Measurements from ENCODE around the gene CYRIA. TPM values are rescaled to one million over a fixed set of nuclear protein-coding genes. Genes with fewer than 3 reads are reported as not detected.

The CYRIA gene
- total RNA-seq, 4 donors from 2014 or later, result 33.6 to 79.0 (median 50.0) TPM

- TF ChIP-seq POLR2A (IDR thresholded peaks at IDR 0.05), result no peak
- TF ChIP-seq CTCF (IDR thresholded peaks at IDR 0.05), result no peak
- intact Hi-C loops (cut with DNase I), result loop anchor here (5.0 kb wide), 1 partner anchor 35 kb away; no protein-coding TSS in a partner anchor
- peak overlapping the region; percentile 34 to 90 (median 84) for H3K27ac ChIP-seq
- peaks cover 84 to 100% of the 10 kb centered on the region in 2 donors for H3K4me1 ChIP-seq
- H3K4me3 ChIP-seq (replicated peaks in 1 of 3), result no peak overlapping the region
- H3K9me3 ChIP-seq, result no peaks in the 10 kb centered on the region
- WGBS, 2 donors, result 73 to 76% methylated on average over 4 of the region's 4 CpGs
- no peak for DNase-seq
- H3K36me3 ChIP-seq, result peaks cover 6 to 9% of the 10 kb centered on the region in 2 donors
- no peaks in the 10 kb centered on the region for H3K27me3 ChIP-seq
These were observed 43.1 kb downstream of the CYRIA start for GRCh38 chr2:16622399-16622968.

GRCh38 chr2:16621316-16621715 is 44.3 kb downstream of the CYRIA start:
- H3K4me1 ChIP-seq, result peaks cover 84 to 100% of the 10 kb centered on the region in 2 donors
- no peak overlapping the region for H3K4me3 ChIP-seq (replicated peaks in 1 of 3)
- H3K9me3 ChIP-seq, result no peaks in the 10 kb centered on the region
- TF ChIP-seq POLR2A (IDR thresholded peaks at IDR 0.05), result no peak
- TF ChIP-seq CTCF (IDR thresholded peaks at IDR 0.05), result no peak
- DNase-seq, result no peak
- intact Hi-C loops (cut with DNase I), result loop anchor here (5.0 kb wide), 1 partner anchor 36 kb away; no protein-coding TSS in a partner anchor
- WGBS, 2 donors, result 93 to 98% methylated on average over 4 of the region's 4 CpGs
- H3K27me3 ChIP-seq, result no peaks in the 10 kb centered on the region
- H3K27ac ChIP-seq, result peak overlapping the region; percentile 56 to 90 (median 84)
- H3K36me3 ChIP-seq, result peaks cover 6 to 9% of the 10 kb centered on the region in 2 donors

GRCh38 chr2:16620590-16620989 is 45.0 kb downstream of the CYRIA start:
- intact Hi-C loops (cut with DNase I), result loop anchor here (5.0 kb wide), 1 partner anchor 37 kb away; no protein-coding TSS in a partner anchor
- Histone ChIP-seq H3K4me3 (replicated peaks in 1 of 3) (no peak overlapping the region), H3K27ac (peak overlapping the region; percentile 56 to 90 (median 84)), H3K36me3 (peaks cover 6 to 9% of the 10 kb centered on the region in 2 donors), H3K9me3 (no peaks in the 10 kb centered on the region), H3K4me1 (peaks cover 84 to 100% of the 10 kb centered on the region in 2 donors), H3K27me3 (no peaks in the 10 kb centered on the region)
- WGBS, 2 donors, result 40 to 64% methylated on average over 2 of the region's 2 CpGs
- peak; percentile 52 to 57 for DNase-seq
- TF ChIP-seq POLR2A (IDR thresholded peaks at IDR 0.05) (no peak), CTCF (IDR thresholded peaks at IDR 0.05) (no peak)

- H3K36me3 ChIP-seq, result peaks cover 6 to 9% of the 10 kb centered on the region in 2 donors
- H3K4me3 ChIP-seq (replicated peaks in 1 of 3), result no peak overlapping the region
- H3K27me3 ChIP-seq, result no peaks in the 10 kb centered on the region
- H3K9me3 ChIP-seq, result no peaks in the 10 kb centered on the region
- TF ChIP-seq POLR2A (IDR thresholded peaks at IDR 0.05) (no peak), CTCF (IDR thresholded peaks at IDR 0.05) (no peak)
- DNase-seq, result no peak
- 94 to 98% methylated on average over 5 of the region's 5 CpGs for WGBS, 2 donors
- peaks cover 84 to 100% of the 10 kb centered on the region in 2 donors for H3K4me1 ChIP-seq
- H3K27ac ChIP-seq, result peak overlapping the region; percentile 56 to 90 (median 84)
- intact Hi-C loops (cut with DNase I), result loop anchor here (5.0 kb wide), 1 partner anchor 38 kb away; no protein-coding TSS in a partner anchor
These were observed 45.9 kb downstream of the CYRIA start for GRCh38 chr2:16619576-16620245.
